Keratinocyte (primary cell): ENCODE data around the gene DNAH17.

Experiments used
- EZH2 ChIP-seq: IDR thresholded peaks from one replicate; pipeline ENCODE4 v1.6.1; 2012; ENCODE audit warnings: inconsistent platforms, mild to moderate bottlenecking, low read length, moderate library complexity
- TF ChIP-seq, protein P1 (sequence below), 3 experiments: IDR thresholded peaks in 1 of 3; conservative IDR thresholded peaks in 1 of 3; optimal IDR thresholded peaks in 1 of 3; 2 replicates in 2 of 3; 3 replicates in 1 of 3; pipeline versions ENCODE3 to v1.5.1; 2011; ENCODE audit warnings: low read length in 3 of 3, mild to moderate bottlenecking in 3 of 3, moderate library complexity in 2 of 3, control low read depth in 1 of 3, inconsistent platforms in 1 of 3; ENCODE audit not compliant: insufficient read depth in 2 of 3; ENCODE audit errors: extremely low read depth in 1 of 3

DNA sequence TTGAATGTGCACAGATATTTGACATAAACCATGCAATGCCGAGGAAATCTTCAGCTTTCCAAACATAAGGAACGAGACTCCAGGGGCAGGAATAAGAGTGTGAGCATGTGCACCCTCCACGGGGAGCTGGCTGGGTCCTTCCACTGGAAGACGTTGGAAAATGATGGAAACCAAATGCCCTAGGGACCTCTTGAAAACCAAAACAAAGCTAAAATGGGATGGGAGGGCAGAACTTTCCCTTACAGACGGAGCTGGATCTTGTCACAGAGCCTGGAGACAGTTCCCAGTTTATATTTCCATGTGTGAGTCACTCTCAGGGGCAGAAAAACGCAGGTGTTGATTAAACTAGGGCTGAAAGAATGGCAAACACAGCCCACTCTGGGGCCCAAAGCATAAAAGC is 34.4 kb upstream of the DNAH17 start:
- TF ChIP-seq, protein P1, sequence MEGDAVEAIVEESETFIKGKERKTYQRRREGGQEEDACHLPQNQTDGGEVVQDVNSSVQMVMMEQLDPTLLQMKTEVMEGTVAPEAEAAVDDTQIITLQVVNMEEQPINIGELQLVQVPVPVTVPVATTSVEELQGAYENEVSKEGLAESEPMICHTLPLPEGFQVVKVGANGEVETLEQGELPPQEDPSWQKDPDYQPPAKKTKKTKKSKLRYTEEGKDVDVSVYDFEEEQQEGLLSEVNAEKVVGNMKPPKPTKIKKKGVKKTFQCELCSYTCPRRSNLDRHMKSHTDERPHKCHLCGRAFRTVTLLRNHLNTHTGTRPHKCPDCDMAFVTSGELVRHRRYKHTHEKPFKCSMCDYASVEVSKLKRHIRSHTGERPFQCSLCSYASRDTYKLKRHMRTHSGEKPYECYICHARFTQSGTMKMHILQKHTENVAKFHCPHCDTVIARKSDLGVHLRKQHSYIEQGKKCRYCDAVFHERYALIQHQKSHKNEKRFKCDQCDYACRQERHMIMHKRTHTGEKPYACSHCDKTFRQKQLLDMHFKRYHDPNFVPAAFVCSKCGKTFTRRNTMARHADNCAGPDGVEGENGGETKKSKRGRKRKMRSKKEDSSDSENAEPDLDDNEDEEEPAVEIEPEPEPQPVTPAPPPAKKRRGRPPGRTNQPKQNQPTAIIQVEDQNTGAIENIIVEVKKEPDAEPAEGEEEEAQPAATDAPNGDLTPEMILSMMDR (optimal IDR thresholded peaks at IDR 0.05 in 1 of 3, IDR thresholded peaks at IDR 0.05 in 1 of 3, conservative IDR thresholded peaks at IDR 0.05 in 1 of 3; ENCODE audit: extremely low read depth in 1 of 3, insufficient read depth in 2 of 3, low read length in 3 of 3): no peak
- TF ChIP-seq EZH2: no peak
